Prostate gland (tissue), 2 donors: Measurements from ENCODE around the gene BHLHA15. TPM values are rescaled to one million over a fixed set of nuclear protein-coding genes. Genes with fewer than 3 reads are reported as not detected.

Source experiments
- DNase-seq: peaks from one replicate; pipeline ENCODE4 v3.0.0-alpha.2; 2019; ENCODE audit warnings: low spot score
- H3K27ac ChIP-seq, 2 donors: fragments of 200-600 bp; sonication (generic); 2 replicates each; pipeline ENCODE4 v1.5.1; 2017 to 2019
- H3K27me3 ChIP-seq: fragments of 200-600 bp; sonication (generic); replicated peaks from 2 replicates; pipeline ENCODE4 v1.5.1; 2019; ENCODE audit not compliant: insufficient read depth
- H3K36me3 ChIP-seq, 2 donors: fragments of 200-600 bp; sonication (generic); 1 replicate in 1 of 2; 2 replicates in 1 of 2; pipeline versions ENCODE4 v1.5.1 to v1.8.1; 2017 to 2019
- H3K4me1 ChIP-seq: fragments of 200-600 bp; sonication (generic); replicated peaks from 2 replicates; pipeline ENCODE4 v1.5.1; 2019
- H3K4me3 ChIP-seq, 2 donors: fragments of 200-600 bp; sonication (generic); 2 replicates each; pipeline ENCODE4 v1.5.1; 2017 to 2019
- H3K9me3 ChIP-seq: fragments of 200-600 bp; sonication (generic); 2 replicates; pipeline ENCODE4 v1.5.1; 2017
- POLR2A ChIP-seq: fragments of 450-650 bp; IDR thresholded peaks from one replicate; pipeline ENCODE4 v1.6.1; 2016; ENCODE audit warnings: antibody characterized with exemption, mild to moderate bottlenecking
- POLR2AphosphoS5 ChIP-seq: sonication (generic); formaldehyde crosslinking; IDR thresholded peaks from one replicate; pipeline ENCODE4 v1.6.1; 2017; ENCODE audit warnings: antibody characterized with exemption
- WGBS: methylation state at CpG from one replicate; pipeline ENCODE4 v1.1.5; 2018; 5-methylcytosine and 5-hydroxymethylcytosine counted together
- intact Hi-C: fragments of 100-400 bp; cut with DNase I; formaldehyde crosslinking; loops from one replicate; pipeline ENCODE4 v1.14.2; 2022
- total RNA-seq, 2 donors: library from RNA; depleted of rRNA; stranded (reverse); fragments of >200 nt; gene quantifications; one replicate each; pipeline ENCODE4 v1.1.0, GENCODE V29; 2016
- TF ChIP-seq, protein P1 (sequence below), 4 experiments: fragments of 200-600 bp in 2 of 4; fragments of 450-650 bp in 2 of 4; sonication (generic) in 2 of 4; IDR thresholded peaks; 1 replicate in 3 of 4; 2 replicates in 1 of 4; pipeline ENCODE4 v1.5.1; 2016 to 2019; ENCODE audit warnings: antibody characterized with exemption in 4 of 4, mild to moderate bottlenecking in 2 of 4, moderate library complexity in 2 of 4

BHLHA15 gene
- total RNA-seq, 2 donors from 2014 or later = 24.6 to 90.9 TPM

DNA sequence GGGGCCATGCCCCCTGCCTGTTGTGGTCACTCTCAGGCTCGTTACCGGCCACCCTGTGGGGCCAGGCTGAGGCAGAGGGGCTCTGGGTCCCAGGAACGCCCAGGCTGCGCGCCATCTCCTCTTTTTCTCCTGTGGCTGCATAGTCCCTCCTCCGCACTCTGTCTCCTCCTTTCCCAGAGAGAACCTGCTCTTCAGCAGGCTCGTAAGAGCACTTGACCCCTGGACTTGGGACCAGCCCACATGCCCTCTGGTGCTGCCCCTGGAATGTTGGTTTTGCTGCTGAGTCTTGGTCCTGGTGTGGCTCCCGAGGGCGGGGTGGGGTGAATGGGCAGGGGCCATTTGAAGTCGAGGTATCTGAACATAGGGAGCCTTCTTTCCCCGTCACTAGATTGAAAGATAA, 6.6 kb upstream of the BHLHA15 start:
- Histone ChIP-seq H3K36me3 (no peaks in the 10 kb centered on the region), H3K27me3 (no peaks in the 10 kb centered on the region), H3K4me3 (no peak overlapping the region), H3K27ac (no peak overlapping the region), H3K9me3 (no peaks in the 10 kb centered on the region), H3K4me1 (no peaks in the 10 kb centered on the region)
- 77% methylated on average over 11 of the region's 11 CpGs for WGBS
- DNase-seq = no peak
- TF ChIP-seq POLR2A = no peak
- TF ChIP-seq, protein P1, sequence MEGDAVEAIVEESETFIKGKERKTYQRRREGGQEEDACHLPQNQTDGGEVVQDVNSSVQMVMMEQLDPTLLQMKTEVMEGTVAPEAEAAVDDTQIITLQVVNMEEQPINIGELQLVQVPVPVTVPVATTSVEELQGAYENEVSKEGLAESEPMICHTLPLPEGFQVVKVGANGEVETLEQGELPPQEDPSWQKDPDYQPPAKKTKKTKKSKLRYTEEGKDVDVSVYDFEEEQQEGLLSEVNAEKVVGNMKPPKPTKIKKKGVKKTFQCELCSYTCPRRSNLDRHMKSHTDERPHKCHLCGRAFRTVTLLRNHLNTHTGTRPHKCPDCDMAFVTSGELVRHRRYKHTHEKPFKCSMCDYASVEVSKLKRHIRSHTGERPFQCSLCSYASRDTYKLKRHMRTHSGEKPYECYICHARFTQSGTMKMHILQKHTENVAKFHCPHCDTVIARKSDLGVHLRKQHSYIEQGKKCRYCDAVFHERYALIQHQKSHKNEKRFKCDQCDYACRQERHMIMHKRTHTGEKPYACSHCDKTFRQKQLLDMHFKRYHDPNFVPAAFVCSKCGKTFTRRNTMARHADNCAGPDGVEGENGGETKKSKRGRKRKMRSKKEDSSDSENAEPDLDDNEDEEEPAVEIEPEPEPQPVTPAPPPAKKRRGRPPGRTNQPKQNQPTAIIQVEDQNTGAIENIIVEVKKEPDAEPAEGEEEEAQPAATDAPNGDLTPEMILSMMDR (IDR thresholded peaks at IDR 0.05) = no peak
- no peak for TF ChIP-seq POLR2AphosphoS5
- intact Hi-C loops = no loop called here

DNA sequence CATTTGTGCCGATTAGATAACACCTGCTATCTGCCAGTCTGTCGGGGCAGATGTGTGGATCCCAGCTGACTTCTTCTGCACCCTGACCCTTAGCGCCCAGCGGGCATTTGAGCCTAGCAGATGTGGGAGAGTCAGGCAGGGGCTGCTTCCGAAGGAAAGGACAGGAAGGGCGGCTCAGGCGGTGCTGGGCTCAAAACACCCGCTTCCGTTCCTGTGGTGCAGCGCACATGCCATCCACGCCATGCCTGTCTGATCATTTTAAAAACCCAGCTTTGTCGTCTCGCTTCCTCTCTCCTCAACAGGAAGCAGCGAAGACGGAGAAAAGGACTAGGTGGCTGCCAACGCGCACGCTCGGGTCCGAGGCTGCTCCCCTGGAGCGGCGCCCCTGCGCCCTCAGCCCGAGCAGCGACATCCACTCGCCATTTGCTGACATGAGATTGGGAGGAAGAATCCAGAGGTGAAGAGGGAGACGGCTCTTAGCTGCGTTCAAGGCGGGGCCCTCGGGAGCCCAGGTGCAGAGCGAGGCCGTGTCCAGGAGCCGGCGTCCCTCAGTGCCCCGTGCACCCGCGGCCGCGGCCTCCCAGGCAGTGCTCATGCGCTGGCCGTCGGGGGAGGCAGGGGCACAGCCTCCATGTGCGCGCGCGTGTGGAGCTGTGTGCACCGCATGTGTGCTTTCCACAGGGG, 5.9 kb upstream of the BHLHA15 start:
- H3K4me3 ChIP-seq = no peak overlapping the region
- no peak for TF ChIP-seq POLR2AphosphoS5
- TF ChIP-seq POLR2A = no peak
- TF ChIP-seq, protein P1 (IDR thresholded peaks at IDR 0.05) = no peak
- DNase-seq = no peak
- H3K4me1 ChIP-seq = no peaks in the 10 kb centered on the region
- no peaks in the 10 kb centered on the region for H3K9me3 ChIP-seq
- H3K36me3 ChIP-seq = no peaks in the 10 kb centered on the region
- no peaks in the 10 kb centered on the region for H3K27me3 ChIP-seq
- H3K27ac ChIP-seq = no peak overlapping the region
- intact Hi-C loops = no loop called here
- WGBS = 93% methylated on average over 43 of the region's 47 CpGs

DNA sequence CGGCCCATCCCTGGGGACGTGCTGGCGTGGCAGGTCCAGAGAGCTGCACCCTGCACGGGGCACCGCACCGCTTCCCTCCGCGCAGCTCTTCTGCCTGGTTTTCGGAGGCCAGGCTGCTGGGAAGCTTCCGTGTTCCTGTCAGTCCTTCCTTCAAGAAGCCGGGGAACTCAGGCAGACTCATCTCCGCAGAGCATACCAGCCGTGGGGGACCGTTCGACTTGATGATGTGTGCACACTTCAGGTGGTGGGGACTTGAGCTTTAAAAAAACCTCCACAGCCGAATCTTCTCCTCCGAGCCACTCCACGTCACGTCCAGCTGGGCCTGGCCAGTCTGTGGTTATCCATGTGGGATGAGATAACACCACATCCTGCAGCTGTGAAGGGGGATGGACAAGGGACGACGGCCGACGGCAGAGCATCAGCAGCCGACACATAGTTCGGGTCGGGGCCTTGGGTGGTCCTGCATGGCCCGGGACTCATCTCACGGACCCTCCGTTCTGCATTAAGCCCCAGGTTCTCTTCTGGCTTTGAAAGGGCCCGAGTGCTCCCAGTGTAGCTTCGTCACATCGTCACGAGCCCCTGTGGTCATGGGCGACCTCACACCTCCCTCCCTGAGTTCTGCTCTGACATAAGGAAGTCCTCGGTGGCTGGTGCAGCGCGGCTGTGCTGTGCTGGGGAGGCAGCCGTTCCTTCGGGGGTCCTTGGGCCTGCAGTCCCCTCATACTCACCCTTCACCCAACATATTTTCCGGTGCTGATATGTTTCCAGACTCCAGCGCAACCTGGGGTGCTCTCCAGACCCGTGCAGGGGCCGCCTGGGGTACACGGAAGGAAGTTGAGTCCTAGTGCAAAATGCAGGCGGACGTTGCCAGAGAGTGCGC, 4.5 kb upstream of the BHLHA15 start:
- no peaks in the 10 kb centered on the region for H3K36me3 ChIP-seq
- DNase-seq = no peak
- no peak overlapping the region for H3K27ac ChIP-seq
- no peak overlapping the region for H3K4me3 ChIP-seq
- H3K9me3 ChIP-seq = no peaks in the 10 kb centered on the region
- no peaks in the 10 kb centered on the region for H3K27me3 ChIP-seq
- H3K4me1 ChIP-seq = no peaks in the 10 kb centered on the region
- intact Hi-C loops = no loop called here
- 94% methylated on average over 47 of the region's 47 CpGs for WGBS
- TF ChIP-seq, protein P1 (IDR thresholded peaks at IDR 0.05) = no peak
- TF ChIP-seq POLR2AphosphoS5 (no peak), POLR2A (no peak)

DNA sequence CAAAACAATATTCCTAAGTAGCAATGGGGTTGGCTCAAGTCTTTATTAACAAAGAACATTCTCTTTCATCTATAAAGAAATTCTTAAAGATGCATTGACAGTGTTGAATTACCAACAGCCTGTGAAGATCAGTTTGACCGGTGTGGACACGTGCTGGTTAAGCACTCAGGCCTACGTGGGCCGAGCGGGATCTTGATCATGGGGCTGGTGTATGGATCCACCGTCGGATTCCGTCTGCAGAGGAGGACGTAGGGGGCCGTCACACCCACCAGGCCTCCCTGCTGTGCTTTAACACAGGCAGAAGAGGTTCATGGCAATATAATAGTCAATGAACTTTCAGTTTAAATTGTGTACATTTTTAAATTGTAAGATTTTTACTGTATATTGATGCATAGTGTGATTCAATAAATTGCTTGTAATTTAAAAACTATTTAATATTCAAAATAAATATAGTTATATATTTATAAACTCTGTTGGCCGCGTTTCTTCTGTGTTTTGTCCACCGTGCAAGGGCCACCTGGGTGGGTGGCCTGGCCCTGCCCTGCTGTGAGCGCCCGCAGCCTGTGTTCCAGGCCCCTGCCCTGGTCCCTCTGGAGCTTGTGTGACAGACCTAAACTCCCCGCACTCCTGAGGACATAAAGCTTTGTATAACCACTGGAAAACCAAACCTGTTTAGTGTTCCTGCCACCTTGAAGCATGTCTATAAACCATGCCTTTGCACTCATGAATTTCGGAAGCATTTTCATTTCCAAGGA, 1.9 kb upstream of the BHLHA15 start:
- TF ChIP-seq POLR2A = no peak
- no peak for TF ChIP-seq POLR2AphosphoS5
- TF ChIP-seq, protein P1 (IDR thresholded peaks at IDR 0.05) = no peak
- Histone ChIP-seq H3K9me3 (no peaks in the 10 kb centered on the region), H3K4me1 (peaks cover 3% of the 10 kb centered on the region), H3K27ac (no peak overlapping the region), H3K27me3 (no peaks in the 10 kb centered on the region), H3K4me3 (no peak overlapping the region), H3K36me3 (no peaks in the 10 kb centered on the region)
- intact Hi-C loops = no loop called here
- 92% methylated on average over 17 of the region's 17 CpGs for WGBS
- no peak for DNase-seq
